ENCODE results near the gene GLMP. TPM values are rescaled to one million over a fixed set of nuclear protein-coding genes. Genes with fewer than 3 reads are reported as not detected.

Gene GLMP
- total and polyA plus RNA-seq, 2 donors from 2014 or later: 52.4 to 154 TPM

DNA sequence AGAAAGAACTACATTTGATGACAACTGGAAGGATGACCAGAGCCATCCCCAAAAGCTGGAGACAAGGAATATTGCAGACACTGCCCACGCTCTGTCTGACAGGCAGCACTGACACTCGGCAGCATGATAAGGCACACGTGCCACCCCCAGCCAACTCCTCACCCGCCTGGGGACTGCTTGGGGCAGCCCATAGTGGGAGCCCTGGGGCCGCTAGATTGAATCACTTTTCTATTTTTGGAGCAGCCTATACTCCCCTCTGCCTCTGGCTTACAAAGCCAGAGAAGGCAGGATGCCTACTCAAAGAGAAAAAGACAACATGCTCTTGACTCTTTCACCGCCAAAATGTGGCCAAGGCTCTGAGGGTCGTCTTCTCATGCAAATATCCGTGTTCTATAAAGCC lies 14.2 kb downstream of the GLMP start:
- H3K36me3 ChIP-seq (ENCODE audit: control insufficient read depth in 2 of 3, insufficient read depth in 3 of 3, low read length in 3 of 3): peaks cover 3 to 26% (median 21%) of the 10 kb centered on the region in 3 donors
- H3K27ac ChIP-seq (ENCODE audit: low read depth in 2 of 2, low read length in 2 of 2): no peak overlapping the region
- intact Hi-C loops (cut with DNase I): no loop called here
- FAIRE-seq (no peak), DNase-seq (peak in 1 of 5 donors; percentile 18)
- TF ChIP-seq, protein P1, sequence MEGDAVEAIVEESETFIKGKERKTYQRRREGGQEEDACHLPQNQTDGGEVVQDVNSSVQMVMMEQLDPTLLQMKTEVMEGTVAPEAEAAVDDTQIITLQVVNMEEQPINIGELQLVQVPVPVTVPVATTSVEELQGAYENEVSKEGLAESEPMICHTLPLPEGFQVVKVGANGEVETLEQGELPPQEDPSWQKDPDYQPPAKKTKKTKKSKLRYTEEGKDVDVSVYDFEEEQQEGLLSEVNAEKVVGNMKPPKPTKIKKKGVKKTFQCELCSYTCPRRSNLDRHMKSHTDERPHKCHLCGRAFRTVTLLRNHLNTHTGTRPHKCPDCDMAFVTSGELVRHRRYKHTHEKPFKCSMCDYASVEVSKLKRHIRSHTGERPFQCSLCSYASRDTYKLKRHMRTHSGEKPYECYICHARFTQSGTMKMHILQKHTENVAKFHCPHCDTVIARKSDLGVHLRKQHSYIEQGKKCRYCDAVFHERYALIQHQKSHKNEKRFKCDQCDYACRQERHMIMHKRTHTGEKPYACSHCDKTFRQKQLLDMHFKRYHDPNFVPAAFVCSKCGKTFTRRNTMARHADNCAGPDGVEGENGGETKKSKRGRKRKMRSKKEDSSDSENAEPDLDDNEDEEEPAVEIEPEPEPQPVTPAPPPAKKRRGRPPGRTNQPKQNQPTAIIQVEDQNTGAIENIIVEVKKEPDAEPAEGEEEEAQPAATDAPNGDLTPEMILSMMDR (IDR thresholded peaks at IDR 0.05; ENCODE audit: borderline replicate concordance, extremely low read depth, insufficient read depth): no peak
- no peaks in the 10 kb centered on the region for H3K27me3 ChIP-seq (ENCODE audit: control insufficient read depth, insufficient read depth, low read length)
- H3K9me3 ChIP-seq (ENCODE audit: control insufficient read depth in 2 of 3, insufficient read depth in 1 of 3, low read length in 3 of 3): no peaks in the 10 kb centered on the region
- H3K4me3 ChIP-seq (ENCODE audit: low read length in 3 of 3): peak overlapping the region in 2 of 3 donors; percentile 93 to 95
- H3K9ac ChIP-seq (ENCODE audit: low read length in 3 of 3): peak overlapping the region in 2 of 3 donors; percentile 26 to 78
- peaks cover 0 to 21% (median 18%) of the 10 kb centered on the region in 3 donors for H3K4me1 ChIP-seq (ENCODE audit: control insufficient read depth in 2 of 3, insufficient read depth in 2 of 3, low read depth in 1 of 3, low read length in 3 of 3)

DNA sequence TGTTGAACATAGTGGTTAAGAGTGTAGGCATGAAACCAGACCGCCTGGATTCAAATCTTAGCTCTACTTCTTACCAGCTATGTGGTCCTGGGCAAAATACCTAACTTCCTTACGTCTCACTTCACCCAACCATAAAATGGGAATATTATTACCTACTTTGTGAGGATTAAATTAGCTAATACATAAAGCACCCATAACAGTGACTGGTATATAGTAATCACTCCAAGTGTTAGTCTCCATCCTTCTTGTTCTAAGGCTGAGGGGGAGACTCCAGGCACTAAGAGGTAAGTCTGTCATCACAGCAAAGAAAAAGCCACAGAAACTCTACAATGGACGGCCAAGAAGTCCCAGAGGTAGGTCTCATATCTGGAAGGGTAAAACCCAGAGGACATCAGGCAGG lies 15.6 kb downstream of the GLMP start:
- Histone ChIP-seq H3K27me3 (ENCODE audit: control insufficient read depth, insufficient read depth, low read length) (no peaks in the 10 kb centered on the region), H3K36me3 (ENCODE audit: control insufficient read depth in 2 of 3, insufficient read depth in 3 of 3, low read length in 3 of 3) (peaks cover 5 to 33% (median 26%) of the 10 kb centered on the region in 3 donors), H3K9me3 (ENCODE audit: control insufficient read depth in 2 of 3, insufficient read depth in 1 of 3, low read length in 3 of 3) (no peaks in the 10 kb centered on the region), H3K4me1 (ENCODE audit: control insufficient read depth in 2 of 3, insufficient read depth in 2 of 3, low read depth in 1 of 3, low read length in 3 of 3) (peaks cover 0 to 21% (median 18%) of the 10 kb centered on the region in 3 donors), H3K27ac (ENCODE audit: low read depth in 2 of 2, low read length in 2 of 2) (no peak overlapping the region), H3K4me3 (ENCODE audit: low read length in 3 of 3) (no peak overlapping the region), H3K9ac (ENCODE audit: low read length in 3 of 3) (no peak overlapping the region)
- TF ChIP-seq, protein P1 (IDR thresholded peaks at IDR 0.05; ENCODE audit: borderline replicate concordance, extremely low read depth, insufficient read depth): no peak
- DNase-seq (no peak), FAIRE-seq (no peak)
- intact Hi-C loops (cut with DNase I): no loop called here

DNA sequence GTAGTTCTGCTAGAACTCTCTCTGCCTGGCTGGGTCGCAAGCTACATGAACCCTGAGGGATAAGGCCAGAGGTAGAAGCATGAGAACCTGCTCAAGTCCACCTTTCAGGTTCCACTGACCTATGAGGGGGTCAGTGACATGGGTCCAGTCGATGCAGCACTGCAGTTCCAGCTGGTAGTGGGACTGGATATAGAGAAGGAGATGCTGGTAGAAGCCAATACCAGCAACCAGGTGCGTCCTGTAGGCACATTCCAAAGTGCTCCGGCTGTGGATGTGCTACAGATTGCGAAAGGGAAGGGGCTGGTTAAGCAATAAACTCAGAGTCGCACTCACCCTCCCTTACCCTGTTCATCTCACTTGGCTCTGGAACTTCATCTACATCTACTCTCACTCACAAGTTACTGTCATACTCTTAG lies 18.5 kb downstream of the GLMP start:
- DNase-seq (no peak), FAIRE-seq (no peak)
- no peaks in the 10 kb centered on the region for H3K9me3 ChIP-seq (ENCODE audit: control insufficient read depth in 2 of 3, insufficient read depth in 1 of 3, low read length in 3 of 3)
- TF ChIP-seq, protein P1 (IDR thresholded peaks at IDR 0.05; ENCODE audit: borderline replicate concordance, extremely low read depth, insufficient read depth): no peak
- peaks cover 0 to 11% (median 10%) of the 10 kb centered on the region in 3 donors for H3K4me1 ChIP-seq (ENCODE audit: control insufficient read depth in 2 of 3, insufficient read depth in 2 of 3, low read depth in 1 of 3, low read length in 3 of 3)
- no peaks in the 10 kb centered on the region for H3K27me3 ChIP-seq (ENCODE audit: control insufficient read depth, insufficient read depth, low read length)
- H3K27ac ChIP-seq (ENCODE audit: low read depth in 2 of 2, low read length in 2 of 2): no peak overlapping the region
- H3K9ac ChIP-seq (ENCODE audit: low read length in 3 of 3): no peak overlapping the region
- H3K36me3 ChIP-seq (ENCODE audit: control insufficient read depth in 2 of 3, insufficient read depth in 3 of 3, low read length in 3 of 3): peaks cover 17 to 59% (median 51%) of the 10 kb centered on the region in 3 donors
- intact Hi-C loops (cut with DNase I): no loop called here
- H3K4me3 ChIP-seq (ENCODE audit: low read length in 3 of 3): no peak overlapping the region

DNA sequence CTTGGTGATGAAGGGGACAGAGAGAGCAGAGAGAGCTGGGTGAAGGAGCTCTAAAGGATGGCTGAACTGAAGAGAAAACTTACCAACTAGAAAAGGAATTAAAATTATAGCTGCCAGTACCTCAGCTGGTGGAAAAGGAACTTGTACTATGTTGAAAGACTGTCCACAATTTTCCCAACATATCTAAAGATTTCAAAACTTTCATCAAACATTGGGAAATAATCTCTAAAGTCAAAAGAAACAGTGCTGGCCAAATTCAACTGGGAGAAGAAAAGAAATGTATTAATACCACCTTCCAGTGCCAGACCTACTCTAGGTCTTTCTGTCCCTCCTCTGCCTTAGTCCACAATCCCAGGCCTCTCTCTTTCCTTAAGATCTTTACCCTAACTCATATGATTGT lies 18.9 kb downstream of the GLMP start:
- Histone ChIP-seq H3K36me3 (ENCODE audit: control insufficient read depth in 2 of 3, insufficient read depth in 3 of 3, low read length in 3 of 3) (peaks cover 17 to 63% (median 54%) of the 10 kb centered on the region in 3 donors), H3K4me3 (ENCODE audit: low read length in 3 of 3) (no peak overlapping the region), H3K27ac (ENCODE audit: low read depth in 2 of 2, low read length in 2 of 2) (no peak overlapping the region), H3K4me1 (ENCODE audit: control insufficient read depth in 2 of 3, insufficient read depth in 2 of 3, low read depth in 1 of 3, low read length in 3 of 3) (peaks cover 0 to 7% (median 6%) of the 10 kb centered on the region in 3 donors), H3K27me3 (ENCODE audit: control insufficient read depth, insufficient read depth, low read length) (no peaks in the 10 kb centered on the region), H3K9me3 (ENCODE audit: control insufficient read depth in 2 of 3, insufficient read depth in 1 of 3, low read length in 3 of 3) (no peaks in the 10 kb centered on the region), H3K9ac (ENCODE audit: low read length in 3 of 3) (no peak overlapping the region)
- TF ChIP-seq, protein P1 (IDR thresholded peaks at IDR 0.05; ENCODE audit: borderline replicate concordance, extremely low read depth, insufficient read depth): no peak
- intact Hi-C loops (cut with DNase I): no loop called here
- DNase-seq (no peak), FAIRE-seq (no peak)

All from kidney (tissue), 14 donors.